ENCODE measurements around the gene ART5.

ART5 gene

GRCh38 chr11:3637201-3637600 lies 4.6 kb downstream of the ART5 start:
- TF ChIP-seq TAF1 (IDR thresholded peaks at IDR 0.05; ENCODE audit: borderline replicate concordance, insufficient read depth, low read length): no peak
- TF ChIP-seq SIN3A (IDR thresholded peaks at IDR 0.05; ENCODE audit: borderline replicate concordance, insufficient read depth, low read length): no peak
- TF ChIP-seq FOXP2 (optimal IDR thresholded peaks at IDR 0.05; ENCODE audit: borderline replicate concordance, extremely low read depth, extremely low read length, insufficient read depth): no peak
- no peak for TF ChIP-seq POLR2AphosphoS5 (IDR thresholded peaks at IDR 0.05; ENCODE audit: low read depth, low read length)
- no peak for TF ChIP-seq REST (IDR thresholded peaks at IDR 0.05; ENCODE audit: insufficient read depth in 1 of 2, low read depth in 2 of 2, low read length in 2 of 2)

GRCh38 chr11:3635641-3636375 lies 6.0 kb downstream of the ART5 start:
- TF ChIP-seq REST (IDR thresholded peaks at IDR 0.05; ENCODE audit: insufficient read depth in 1 of 2, low read depth in 2 of 2, low read length in 2 of 2) (no peak), TAF1 (IDR thresholded peaks at IDR 0.05; ENCODE audit: borderline replicate concordance, insufficient read depth, low read length) (no peak), SIN3A (IDR thresholded peaks at IDR 0.05; ENCODE audit: borderline replicate concordance, insufficient read depth, low read length) (no peak)

- TF ChIP-seq TAF1 (IDR thresholded peaks at IDR 0.05; ENCODE audit: borderline replicate concordance, insufficient read depth, low read length) (no peak), REST (IDR thresholded peaks at IDR 0.05; ENCODE audit: insufficient read depth in 1 of 2, low read depth in 2 of 2, low read length in 2 of 2) (no peak), SIN3A (IDR thresholded peaks at IDR 0.05; ENCODE audit: borderline replicate concordance, insufficient read depth, low read length) (no peak), FOXP2 (optimal IDR thresholded peaks at IDR 0.05; ENCODE audit: borderline replicate concordance, extremely low read depth, extremely low read length, insufficient read depth) (no peak), POLR2AphosphoS5 (IDR thresholded peaks at IDR 0.05; ENCODE audit: low read depth, low read length) (no peak)
Observed at GRCh38 chr11:3632070-3632660, 9.6 kb downstream of the ART5 start.

- no peak for TF ChIP-seq POLR2AphosphoS5 (IDR thresholded peaks at IDR 0.05; ENCODE audit: low read depth, low read length)
Observed at GRCh38 chr11:3631331-3631730, 10.5 kb downstream of the ART5 start.

- no peak for TF ChIP-seq SIN3A (IDR thresholded peaks at IDR 0.05; ENCODE audit: borderline replicate concordance, insufficient read depth, low read length)
Observed at GRCh38 chr11:3627291-3627690, 14.5 kb downstream of the ART5 start.

GRCh38 chr11:3626250-3626960 lies 15.4 kb downstream of the ART5 start:
- TF ChIP-seq FOXP2 (optimal IDR thresholded peaks at IDR 0.05; ENCODE audit: borderline replicate concordance, extremely low read depth, extremely low read length, insufficient read depth) (no peak), TAF1 (IDR thresholded peaks at IDR 0.05; ENCODE audit: borderline replicate concordance, insufficient read depth, low read length) (no peak), POLR2AphosphoS5 (IDR thresholded peaks at IDR 0.05; ENCODE audit: low read depth, low read length) (no peak), REST (IDR thresholded peaks at IDR 0.05; ENCODE audit: insufficient read depth in 1 of 2, low read depth in 2 of 2, low read length in 2 of 2) (no peak), SIN3A (IDR thresholded peaks at IDR 0.05; ENCODE audit: borderline replicate concordance, insufficient read depth, low read length) (no peak)
